ENCODE results near the gene APOH. TPM values are rescaled to one million over a fixed set of nuclear protein-coding genes. Genes with fewer than 3 reads are reported as not detected.
A peak's percentile ranks its signal among the peaks of the same experiment; 100 is the strongest.

APOH gene
- total RNA-seq, 1 donor from 2014 or later: not detected

DNA sequence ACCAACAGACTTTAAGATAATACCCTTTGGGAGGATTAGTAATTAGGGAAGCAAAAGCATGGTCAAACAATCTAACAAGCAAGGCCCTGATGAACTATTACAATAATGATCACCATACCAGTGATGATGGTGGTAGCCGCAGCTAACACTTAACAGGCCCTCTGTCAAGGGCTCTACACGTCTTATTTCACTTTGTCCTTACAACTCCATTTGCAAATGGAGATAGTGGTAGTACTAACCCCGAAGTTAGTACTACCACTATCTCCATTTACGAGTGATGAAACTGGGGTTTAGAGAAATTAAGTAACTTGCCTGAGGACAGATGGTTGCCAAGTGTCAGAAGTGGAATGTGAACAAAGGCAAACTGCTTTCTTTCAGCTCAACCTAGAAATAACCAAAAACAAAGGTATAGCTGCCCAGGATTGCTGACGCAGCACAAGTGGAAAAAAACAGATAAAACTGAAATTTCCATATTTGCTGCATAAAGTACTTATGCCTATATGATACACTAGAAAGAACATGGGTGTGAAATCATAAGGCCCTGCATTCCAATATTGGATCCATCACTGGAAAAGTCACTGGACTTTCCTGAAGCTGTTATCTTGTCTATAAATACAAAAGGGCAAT, 61.9 kb downstream of the APOH start:
- no peaks in the 10 kb centered on the region for H3K9me3 ChIP-seq
- H3K27ac ChIP-seq: no peak overlapping the region
- DNase-seq (ENCODE audit: extremely low spot score in 2 of 2): no peak
- intact Hi-C loops (cut with DNase I): no loop called here
- H3K4me3 ChIP-seq: no peak overlapping the region
- no peaks in the 10 kb centered on the region for H3K4me1 ChIP-seq
- no peaks in the 10 kb centered on the region for H3K36me3 ChIP-seq
- no peaks in the 10 kb centered on the region for H3K27me3 ChIP-seq
- TF ChIP-seq POLR2A (IDR thresholded peaks at IDR 0.05): no peak
- TF ChIP-seq, protein P1, sequence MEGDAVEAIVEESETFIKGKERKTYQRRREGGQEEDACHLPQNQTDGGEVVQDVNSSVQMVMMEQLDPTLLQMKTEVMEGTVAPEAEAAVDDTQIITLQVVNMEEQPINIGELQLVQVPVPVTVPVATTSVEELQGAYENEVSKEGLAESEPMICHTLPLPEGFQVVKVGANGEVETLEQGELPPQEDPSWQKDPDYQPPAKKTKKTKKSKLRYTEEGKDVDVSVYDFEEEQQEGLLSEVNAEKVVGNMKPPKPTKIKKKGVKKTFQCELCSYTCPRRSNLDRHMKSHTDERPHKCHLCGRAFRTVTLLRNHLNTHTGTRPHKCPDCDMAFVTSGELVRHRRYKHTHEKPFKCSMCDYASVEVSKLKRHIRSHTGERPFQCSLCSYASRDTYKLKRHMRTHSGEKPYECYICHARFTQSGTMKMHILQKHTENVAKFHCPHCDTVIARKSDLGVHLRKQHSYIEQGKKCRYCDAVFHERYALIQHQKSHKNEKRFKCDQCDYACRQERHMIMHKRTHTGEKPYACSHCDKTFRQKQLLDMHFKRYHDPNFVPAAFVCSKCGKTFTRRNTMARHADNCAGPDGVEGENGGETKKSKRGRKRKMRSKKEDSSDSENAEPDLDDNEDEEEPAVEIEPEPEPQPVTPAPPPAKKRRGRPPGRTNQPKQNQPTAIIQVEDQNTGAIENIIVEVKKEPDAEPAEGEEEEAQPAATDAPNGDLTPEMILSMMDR (IDR thresholded peaks at IDR 0.05): no peak
- TF ChIP-seq POLR2AphosphoS5 (IDR thresholded peaks at IDR 0.05; ENCODE audit: insufficient read depth in 1 of 2, low read depth in 1 of 2): no peak

GRCh38 chr17:66165537-66166123, 63.6 kb downstream of the APOH start:
- Histone ChIP-seq H3K4me1 (no peaks in the 10 kb centered on the region), H3K9me3 (no peaks in the 10 kb centered on the region), H3K27me3 (no peaks in the 10 kb centered on the region), H3K4me3 (no peak overlapping the region), H3K36me3 (no peaks in the 10 kb centered on the region), H3K27ac (no peak overlapping the region)
- DNase-seq (ENCODE audit: extremely low spot score in 2 of 2): no peak
- intact Hi-C loops (cut with DNase I): no loop called here
- no peak for TF ChIP-seq POLR2A (IDR thresholded peaks at IDR 0.05)
- TF ChIP-seq, protein P1 (IDR thresholded peaks at IDR 0.05): peak; percentile 52 to 79 (median 69)

Small RNA genes lying within 50 kb of the gene (small RNA-seq; reads per million reads assigned to genes)
- gene RNA5SP444: not detected

Other genes with a start within 250 kb of the APOH start
- 20.1 TPM for gene CEP112, start 37.3 kb downstream of the APOH start, total RNA-seq
- gene PRKCA, start 73.2 kb upstream of the APOH start, total RNA-seq: 15.5 TPM

Data from vagina (tissue), 2 donors.